HG02870 (cell line): Measurements from ENCODE around the gene BFSP1.
A peak's percentile ranks its signal among the peaks of the same experiment; 100 is the strongest.

Experiments used
- ATAC-seq: cut with Tn5 transposase; IDR thresholded peaks from one replicate; pipeline ENCODE4 v1.9.1; 2021; ENCODE audit warnings: mild to moderate bottlenecking, moderate library complexity; ENCODE audit not compliant: unreplicated experiment

The BFSP1 gene

GRCh38 chr20:17524560-17524959 is 6.6 kb downstream of the BFSP1 start:
- no peak for ATAC-seq

GRCh38 chr20:17523326-17523725 is 7.9 kb downstream of the BFSP1 start:
- ATAC-seq = no peak

DNA sequence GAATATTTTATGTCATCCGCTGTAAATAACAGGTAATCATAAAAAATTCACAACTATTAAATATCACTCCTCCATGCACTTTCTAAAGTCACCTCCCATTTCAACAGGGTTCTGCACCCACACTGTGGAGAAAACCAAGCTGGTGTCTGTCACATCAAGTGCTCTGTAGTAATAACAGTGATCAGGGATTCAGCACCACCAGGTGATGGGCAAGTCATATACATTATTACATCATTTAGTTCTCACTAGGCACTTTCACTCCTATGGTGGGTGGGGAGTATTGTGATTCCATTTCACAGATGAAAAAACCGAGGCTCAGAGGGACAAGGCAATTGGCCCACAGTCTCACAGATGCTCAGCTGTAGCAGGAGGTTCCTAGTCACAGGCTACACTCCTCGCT is 8.7 kb downstream of the BFSP1 start:
- ATAC-seq = no peak

DNA sequence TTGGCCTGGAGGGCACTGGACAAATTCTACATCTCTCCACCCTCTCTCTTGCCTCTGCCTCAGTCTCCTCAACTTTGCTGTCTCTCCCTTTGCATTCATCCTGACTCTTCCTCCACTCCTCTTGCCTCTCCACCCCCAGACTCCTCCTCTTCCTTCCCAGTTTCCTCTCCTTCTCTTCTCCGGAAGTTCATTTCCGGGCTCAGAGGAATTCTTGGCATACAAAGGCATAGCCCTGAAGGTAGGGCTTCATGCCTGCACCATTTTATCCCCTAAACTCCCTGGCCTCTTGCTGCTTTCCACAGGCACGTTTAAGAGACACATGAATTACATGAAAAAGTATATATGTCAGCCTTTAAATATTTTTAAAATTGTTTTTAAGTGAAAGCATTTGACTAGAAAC is 10.6 kb downstream of the BFSP1 start:
- ATAC-seq = no peak

GRCh38 chr20:17519606-17520285 is 11.4 kb downstream of the BFSP1 start:
- ATAC-seq = no peak

DNA sequence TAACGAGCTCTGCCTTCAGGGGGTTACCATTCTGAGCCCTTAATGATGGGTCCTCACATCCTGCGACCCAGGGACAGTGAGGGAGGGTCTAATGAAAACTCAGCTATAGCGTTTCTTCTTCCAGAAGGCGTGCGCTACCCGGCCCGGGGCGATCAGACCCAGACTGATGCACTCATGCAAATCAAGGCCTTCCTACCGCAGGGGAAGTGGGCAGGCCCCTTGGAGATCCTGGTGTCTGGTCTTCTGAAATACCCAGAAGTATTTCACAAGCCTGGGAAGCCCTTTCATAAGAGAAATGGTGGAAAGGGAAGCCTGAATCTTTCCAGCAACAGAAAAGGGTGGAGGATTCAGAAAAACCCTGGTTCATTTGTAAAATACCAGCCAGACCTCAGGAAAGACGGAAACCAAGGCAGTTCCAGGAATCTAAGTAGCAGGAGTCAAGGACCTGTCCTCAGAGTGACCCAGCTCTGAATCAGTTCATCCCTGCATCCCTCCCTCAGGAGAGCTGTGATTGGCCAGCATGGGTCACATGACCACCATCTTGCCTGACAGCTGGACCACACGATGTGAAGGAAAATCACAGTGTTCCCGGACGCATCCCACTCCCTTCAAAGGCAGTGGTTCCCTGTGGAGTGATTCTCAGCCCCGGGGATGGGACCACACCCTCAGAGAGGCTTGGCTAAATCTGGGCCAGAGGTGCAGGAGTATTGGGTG is 12.7 kb downstream of the BFSP1 start:
- ATAC-seq = no peak

GRCh38 chr20:17515053-17515452 is 16.1 kb downstream of the BFSP1 start:
- no peak for ATAC-seq

DNA sequence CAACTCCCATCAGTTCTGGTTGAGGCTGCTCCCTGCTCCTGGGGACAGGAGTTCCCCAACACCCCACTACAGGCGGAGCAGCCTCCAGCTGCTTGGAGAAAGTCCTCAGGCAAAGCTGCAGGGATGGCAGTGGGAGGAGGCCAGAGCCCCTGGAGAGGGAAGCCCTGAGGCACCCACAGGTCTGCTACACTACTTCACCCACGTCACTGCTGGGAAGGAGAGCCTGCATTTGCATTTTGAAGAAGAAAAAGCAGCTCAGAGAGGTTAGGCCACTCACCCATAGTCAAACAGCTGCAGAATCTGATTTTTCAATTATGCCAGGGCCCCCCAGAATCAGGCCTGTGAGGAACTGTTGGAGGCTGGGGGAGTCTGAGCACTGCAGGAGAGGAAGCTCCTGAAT is 17.2 kb downstream of the BFSP1 start:
- ATAC-seq = no peak

- ATAC-seq = no peak
Measured at GRCh38 chr20:17511401-17511800, 19.8 kb downstream of the BFSP1 start.

- no peak for ATAC-seq
Measured at GRCh38 chr20:17510548-17510947, 20.6 kb downstream of the BFSP1 start.

GRCh38 chr20:17508756-17509155 is 22.4 kb downstream of the BFSP1 start:
- ATAC-seq = no peak

- ATAC-seq = no peak
Measured at GRCh38 chr20:17507531-17507930, 23.6 kb downstream of the BFSP1 start.

- no peak for ATAC-seq
Measured at GRCh38 chr20:17507032-17507431, 24.1 kb downstream of the BFSP1 start.

GRCh38 chr20:17505636-17506517 is 25.3 kb downstream of the BFSP1 start:
- no peak for ATAC-seq

- ATAC-seq = peak; percentile 66
Measured at GRCh38 chr20:17504898-17505635, 26.1 kb downstream of the BFSP1 start.

DNA sequence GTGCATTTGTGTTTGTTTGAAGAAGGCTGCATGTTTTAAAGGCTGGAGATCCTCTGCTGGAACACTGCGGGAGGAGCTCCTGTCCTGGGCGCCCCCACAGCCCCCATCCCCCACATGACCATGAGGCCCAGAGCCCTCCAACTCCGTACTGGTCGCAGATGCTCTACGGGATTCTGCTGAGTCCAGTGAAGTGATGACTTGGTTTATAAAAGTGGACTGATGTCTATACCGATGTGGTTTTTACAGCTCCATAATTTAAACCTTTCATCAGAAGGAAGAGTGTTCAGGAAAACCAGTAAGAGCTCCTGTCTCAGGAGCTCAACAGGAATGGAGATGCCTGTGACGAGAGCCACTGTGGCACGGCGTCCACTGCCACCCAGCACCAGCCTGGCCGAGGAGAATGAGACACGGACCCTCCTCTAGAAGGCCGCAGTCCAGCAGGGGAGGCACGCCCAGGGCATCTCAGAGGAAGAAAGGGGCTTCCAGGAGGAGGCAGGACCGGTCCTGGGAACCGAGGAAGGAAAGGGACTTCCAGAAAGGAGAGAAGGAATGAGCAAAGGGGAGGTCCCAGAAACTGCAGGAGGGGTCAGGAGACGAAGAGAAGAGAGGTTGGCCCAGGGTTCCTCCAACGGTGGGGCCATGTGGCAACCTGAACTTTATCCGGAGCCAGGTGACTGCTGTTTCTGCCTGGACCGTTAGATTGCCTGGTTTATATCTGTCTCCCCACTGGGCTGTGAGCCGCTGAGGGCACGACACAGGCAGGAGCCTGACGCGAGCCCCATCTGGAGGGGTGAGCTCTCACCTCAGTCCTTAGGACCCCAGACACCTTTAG is 26.9 kb downstream of the BFSP1 start:
- ATAC-seq = peak; percentile 2

DNA sequence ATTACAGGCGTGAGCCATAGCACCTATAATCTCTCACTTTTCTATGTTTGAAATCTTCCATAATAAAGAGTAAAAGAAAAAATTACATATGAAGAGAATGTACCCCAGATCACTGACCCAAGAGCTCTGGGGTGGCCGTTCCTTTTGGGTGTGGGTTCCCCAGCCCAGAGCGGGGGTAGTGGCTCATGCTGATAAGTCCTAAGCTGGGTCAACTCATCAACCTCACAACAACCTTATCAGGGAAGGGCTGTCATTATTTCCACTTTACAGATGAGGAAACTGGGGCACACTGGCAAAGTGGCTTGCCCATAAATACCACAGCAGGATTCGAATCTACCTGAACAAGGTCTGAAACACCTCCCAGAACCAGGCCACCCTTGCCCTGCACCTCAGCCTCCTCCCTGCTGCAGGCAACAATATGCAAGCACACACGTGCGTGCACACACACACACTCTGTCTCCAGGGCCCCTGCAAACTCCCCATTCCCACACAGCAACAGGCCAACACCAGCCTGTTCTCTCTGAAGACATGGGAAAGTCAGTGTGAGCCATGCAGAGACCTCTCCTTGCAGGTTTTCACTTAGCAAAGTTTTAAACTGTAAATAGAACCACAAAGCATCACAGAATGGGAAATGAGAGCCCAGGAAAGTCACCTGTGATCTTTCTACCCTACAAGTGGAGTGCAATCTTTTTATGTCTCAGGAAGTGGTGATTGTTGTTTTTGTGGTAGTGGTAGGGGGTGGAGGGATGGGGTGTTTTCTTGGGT is 27.7 kb downstream of the BFSP1 start:
- ATAC-seq = no peak

DNA sequence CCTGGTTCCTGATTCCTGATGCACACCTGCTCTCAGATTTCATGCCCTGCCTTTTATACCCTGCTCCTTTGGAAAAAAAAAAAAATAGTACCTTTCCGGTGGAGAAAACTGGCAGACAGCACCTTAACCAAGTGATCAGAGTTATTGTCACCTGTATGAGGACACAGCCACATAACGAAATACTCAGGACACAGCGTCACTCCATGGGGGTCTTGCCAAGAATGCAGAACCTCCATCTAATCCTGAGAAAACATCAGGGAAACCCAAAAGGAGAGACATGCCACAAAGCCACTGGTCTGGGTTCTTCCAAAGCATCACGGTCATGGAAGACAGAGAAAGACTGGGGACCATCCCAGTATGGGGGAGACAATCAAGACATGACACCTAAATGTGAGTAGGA is 29.1 kb downstream of the BFSP1 start:
- ATAC-seq = no peak

GRCh38 chr20:17501701-17502100 is 29.5 kb downstream of the BFSP1 start:
- ATAC-seq = no peak
